Dedifferentiated amniotic fluid mesenchymal stem cell (primary cell): Measurements from ENCODE around the gene SERTAD1.

Source experiments
- DNase-seq: peaks from one replicate; pipeline ENCODE4 v3.0.0-alpha.2; 2016; ENCODE audit errors: extremely low spot score

The SERTAD1 gene

GRCh38 chr19:40378509-40378908, 47.3 kb downstream of the SERTAD1 start:
- DNase-seq, result no peak

DNA sequence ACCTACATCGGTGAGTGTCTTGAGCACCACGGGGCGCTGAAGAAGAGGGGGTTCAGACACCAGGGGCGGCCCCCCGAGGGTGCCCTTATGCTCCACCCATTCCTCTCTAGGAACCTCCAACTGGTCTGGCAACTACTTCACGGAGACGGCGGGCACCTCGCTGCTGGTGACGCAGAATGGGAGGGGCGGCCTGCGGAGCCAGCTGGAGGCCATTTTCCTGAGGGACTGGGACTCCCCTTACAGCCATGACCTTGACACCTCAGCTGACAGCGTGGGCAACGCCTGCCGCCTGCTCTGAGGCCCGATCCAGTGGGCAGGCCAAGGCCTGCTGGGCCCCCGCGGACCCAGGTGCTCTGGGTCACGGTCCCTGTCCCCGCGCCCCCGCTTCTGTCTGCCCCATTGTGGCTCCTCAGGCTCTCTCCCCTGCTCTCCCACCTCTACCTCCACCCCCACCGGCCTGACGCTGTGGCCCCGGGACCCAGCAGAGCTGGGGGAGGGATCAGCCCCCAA, 47.9 kb downstream of the SERTAD1 start:
- no peak for DNase-seq

DNA sequence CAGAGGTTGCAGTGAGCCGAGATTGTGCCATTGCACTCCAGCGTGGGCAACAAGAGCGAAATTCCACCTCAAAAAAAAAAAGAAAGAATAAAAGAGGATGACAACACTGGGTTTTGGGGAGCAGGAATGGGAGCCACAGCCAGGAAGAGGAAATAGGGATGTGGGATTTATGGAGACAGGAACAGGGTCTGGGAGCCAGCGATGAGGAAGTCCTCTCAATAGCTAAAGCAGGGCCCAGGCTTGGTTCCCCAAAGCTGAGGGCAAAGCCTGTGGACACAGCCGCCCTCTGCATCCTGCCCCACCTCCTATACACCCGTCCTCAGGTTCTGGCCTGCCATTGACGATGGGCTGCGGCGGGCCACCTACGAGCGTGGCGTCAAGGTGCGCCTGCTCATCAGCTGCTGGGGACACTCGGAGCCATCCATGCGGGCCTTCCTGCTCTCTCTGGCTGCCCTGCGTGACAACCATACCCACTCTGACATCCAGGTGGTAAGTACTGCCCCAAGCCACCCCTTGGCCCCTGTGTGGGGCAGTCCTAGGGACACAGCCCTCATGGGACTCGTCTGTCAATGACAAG, 49.4 kb downstream of the SERTAD1 start:
- DNase-seq, result no peak

- DNase-seq, result no peak
These were observed 51.7 kb downstream of the SERTAD1 start for GRCh38 chr19:40374084-40374483.

DNA sequence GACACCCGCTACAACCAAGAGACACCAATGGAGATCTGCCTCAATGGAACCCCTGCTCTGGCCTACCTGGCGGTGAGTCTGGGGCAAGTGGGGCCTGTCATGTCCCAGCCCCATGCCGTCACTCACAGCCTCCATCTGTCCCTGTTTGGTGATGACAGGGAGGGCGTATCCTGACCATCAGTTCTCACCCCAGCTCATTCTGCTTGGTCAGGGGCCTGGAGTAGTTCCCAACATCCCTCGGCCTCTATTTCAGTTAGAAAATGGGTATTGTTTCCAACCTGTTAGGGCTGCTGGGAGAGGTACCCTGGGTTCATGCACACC, 54.0 kb downstream of the SERTAD1 start:
- DNase-seq, result no peak
